ENCODE measurements around the gene NCOA3.

- no peak for TF ChIP-seq CTCF (conservative IDR thresholded peaks at IDR 0.05; ENCODE audit: low read depth in 2 of 2)
- no peak for TF ChIP-seq EZH2phosphoT487 (IDR thresholded peaks at IDR 0.05; ENCODE audit: unreplicated experiment)
- TF ChIP-seq POLR2AphosphoS5 (IDR thresholded peaks at IDR 0.05; ENCODE audit: low read depth): no peak
- TF ChIP-seq EZH2 (IDR thresholded peaks at IDR 0.05; ENCODE audit: low read depth, unreplicated experiment): no peak
- no peak for TF ChIP-seq ZNF114 (CRISPR knock-in tag; IDR thresholded peaks at IDR 0.05)
- TF ChIP-seq CREB1 (CRISPR knock-in tag; IDR thresholded peaks at IDR 0.05; ENCODE audit: low read depth): no peak
- TF ChIP-seq ETS1 (IDR thresholded peaks at IDR 0.05): no peak
- TF ChIP-seq REST (IDR thresholded peaks at IDR 0.05; ENCODE audit: unreplicated experiment): no peak
- TF ChIP-seq JUNB (IDR thresholded peaks at IDR 0.05; ENCODE audit: unreplicated experiment): no peak
- TF ChIP-seq ZNF462 (CRISPR knock-in tag; IDR thresholded peaks at IDR 0.05): no peak
- TF ChIP-seq NANOG (IDR thresholded peaks at IDR 0.05; ENCODE audit: borderline replicate concordance): no peak
- no peak for TF ChIP-seq ZNF331 (CRISPR knock-in tag; IDR thresholded peaks at IDR 0.05; ENCODE audit: low read depth)
- no peak for TF ChIP-seq STAT1 (IDR thresholded peaks at IDR 0.05; ENCODE audit: unreplicated experiment)
Observed at GRCh38 chr20:47669489-47669888, 167.8 kb downstream of the NCOA3 start.

Data from GM23338 (cell line).